Bronchial epithelial cell (primary cell): ENCODE results near the gene PPFIA4. TPM values are rescaled to one million over a fixed set of nuclear protein-coding genes. Genes with fewer than 3 reads are reported as not detected.

Experiments
- DNase-seq: peaks from one replicate; pipeline ENCODE4 v3.0.0-alpha.2; 2010; ENCODE audit warnings: low read depth
- FAIRE-seq: peaks from 2 replicates; lab custom pipeline; 2011; peaks lifted over from hg19 to GRCh38; lab: Jason Lieb, UNC
- H3K27me3 ChIP-seq: 2 replicates; pipeline ENCODE4 v1.5.1; 2011; ENCODE audit warnings: low read length; ENCODE audit not compliant: control insufficient read depth, insufficient read depth
- H3K36me3 ChIP-seq: 2 replicates; pipeline ENCODE4 v1.5.1; 2011; ENCODE audit warnings: low read length; ENCODE audit not compliant: control insufficient read depth, insufficient read depth
- H3K4me3 ChIP-seq: 2 replicates; pipeline ENCODE4 v1.5.1; 2011; ENCODE audit warnings: mild to moderate bottlenecking, low read depth, low read length, control low read depth
- total RNA-seq: library from RNA; depleted of rRNA; stranded (reverse); fragments of >200 nt; gene quantifications from 2 replicates; pipeline ENCODE4 v1.2.1, GENCODE V29; 2014
- TF ChIP-seq, protein P1 (sequence below): IDR thresholded peaks from 2 replicates; pipeline ENCODE4 v1.5.1; 2011; ENCODE audit warnings: mild to moderate bottlenecking, moderate library complexity, low read length, control low read depth, inconsistent platforms; ENCODE audit not compliant: insufficient read depth, severe bottlenecking

Gene PPFIA4
- total RNA-seq, 1 donor from 2014 or later = 4.2 TPM

DNA sequence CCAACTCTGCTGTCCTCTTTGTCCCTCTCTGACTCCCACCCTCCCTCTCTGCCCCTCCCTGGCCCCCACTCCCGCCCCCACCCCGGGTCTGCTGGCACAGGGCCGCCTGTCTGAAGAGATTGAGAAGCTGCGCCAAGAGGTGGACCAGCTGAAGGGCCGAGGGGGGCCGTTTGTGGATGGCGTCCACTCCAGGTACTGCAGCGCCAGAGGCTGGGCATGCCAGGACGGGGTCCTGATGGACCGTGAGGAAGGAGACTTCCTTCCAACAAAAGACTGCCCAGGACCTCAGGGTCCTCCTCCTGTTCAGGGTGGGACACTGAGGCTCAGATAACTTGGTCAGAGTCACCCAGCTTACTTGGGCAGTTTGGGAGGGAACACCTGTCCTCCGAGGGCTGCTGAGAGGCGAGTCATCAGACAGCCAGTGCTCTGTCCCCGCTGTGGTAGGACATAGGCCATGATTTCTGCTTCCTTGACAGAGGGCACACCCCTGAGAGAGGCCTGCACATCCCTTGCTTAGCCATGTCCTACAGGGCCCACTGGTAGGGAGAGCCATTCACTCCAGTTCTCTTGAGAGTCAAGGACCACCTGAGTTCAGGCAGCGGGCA lies 23.4 kb downstream of the PPFIA4 start:
- no peak for FAIRE-seq
- Histone ChIP-seq H3K36me3 (peaks cover 7% of the 10 kb centered on the region), H3K27me3 (no peaks in the 10 kb centered on the region), H3K4me3 (no peak overlapping the region)
- no peak for DNase-seq
- TF ChIP-seq, protein P1, sequence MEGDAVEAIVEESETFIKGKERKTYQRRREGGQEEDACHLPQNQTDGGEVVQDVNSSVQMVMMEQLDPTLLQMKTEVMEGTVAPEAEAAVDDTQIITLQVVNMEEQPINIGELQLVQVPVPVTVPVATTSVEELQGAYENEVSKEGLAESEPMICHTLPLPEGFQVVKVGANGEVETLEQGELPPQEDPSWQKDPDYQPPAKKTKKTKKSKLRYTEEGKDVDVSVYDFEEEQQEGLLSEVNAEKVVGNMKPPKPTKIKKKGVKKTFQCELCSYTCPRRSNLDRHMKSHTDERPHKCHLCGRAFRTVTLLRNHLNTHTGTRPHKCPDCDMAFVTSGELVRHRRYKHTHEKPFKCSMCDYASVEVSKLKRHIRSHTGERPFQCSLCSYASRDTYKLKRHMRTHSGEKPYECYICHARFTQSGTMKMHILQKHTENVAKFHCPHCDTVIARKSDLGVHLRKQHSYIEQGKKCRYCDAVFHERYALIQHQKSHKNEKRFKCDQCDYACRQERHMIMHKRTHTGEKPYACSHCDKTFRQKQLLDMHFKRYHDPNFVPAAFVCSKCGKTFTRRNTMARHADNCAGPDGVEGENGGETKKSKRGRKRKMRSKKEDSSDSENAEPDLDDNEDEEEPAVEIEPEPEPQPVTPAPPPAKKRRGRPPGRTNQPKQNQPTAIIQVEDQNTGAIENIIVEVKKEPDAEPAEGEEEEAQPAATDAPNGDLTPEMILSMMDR = no peak

DNA sequence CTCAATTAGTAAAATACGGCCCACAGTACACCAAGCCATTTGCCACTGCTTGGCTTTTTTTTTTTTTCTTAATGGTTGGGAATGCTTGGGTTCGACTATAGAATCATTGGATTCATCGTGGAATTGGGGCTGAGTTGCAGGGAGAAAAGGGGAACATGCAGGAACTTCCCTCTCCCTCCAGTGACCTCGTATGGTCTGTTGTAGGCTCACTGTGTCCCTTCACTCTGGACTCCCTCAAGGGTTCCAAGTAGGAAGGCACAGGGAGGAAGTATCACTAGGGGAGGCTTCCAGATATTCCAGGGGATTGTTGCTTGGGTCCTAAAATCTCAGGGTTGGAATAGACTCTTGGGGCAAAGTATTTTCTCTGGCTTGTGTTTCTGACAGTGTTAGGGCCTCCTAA lies 24.5 kb downstream of the PPFIA4 start:
- Histone ChIP-seq H3K36me3 (peaks cover 12% of the 10 kb centered on the region), H3K4me3 (no peak overlapping the region), H3K27me3 (no peaks in the 10 kb centered on the region)
- TF ChIP-seq, protein P1 = no peak
- DNase-seq (no peak), FAIRE-seq (no peak)

DNA sequence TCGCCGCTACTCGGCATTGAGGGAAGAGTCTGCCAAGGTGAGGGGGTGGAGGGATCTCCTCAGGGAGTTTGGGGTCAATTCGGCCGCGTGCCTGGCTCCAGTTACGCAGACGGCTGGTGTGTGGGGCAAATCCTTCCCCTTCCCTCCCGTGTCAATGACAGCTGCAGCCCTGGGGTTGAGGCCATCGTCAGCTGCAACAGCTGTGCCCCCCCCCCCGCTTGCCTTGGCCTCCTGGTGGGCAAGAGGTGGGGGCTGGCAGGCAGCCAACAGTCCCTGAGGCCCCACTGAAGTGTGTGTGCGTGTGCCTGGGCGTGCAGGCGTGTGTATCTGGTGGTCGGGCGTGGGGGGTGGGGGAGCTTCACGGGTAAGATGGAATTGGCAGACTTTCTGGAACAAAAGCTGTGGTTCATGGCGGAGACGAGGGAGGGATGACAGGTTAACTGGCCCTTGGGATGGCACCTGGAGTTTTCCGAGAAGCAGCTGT lies 25.6 kb downstream of the PPFIA4 start:
- FAIRE-seq = no peak
- Histone ChIP-seq H3K36me3 (peaks cover 14% of the 10 kb centered on the region), H3K27me3 (no peaks in the 10 kb centered on the region), H3K4me3 (no peak overlapping the region)
- TF ChIP-seq, protein P1 = no peak
- DNase-seq = no peak

DNA sequence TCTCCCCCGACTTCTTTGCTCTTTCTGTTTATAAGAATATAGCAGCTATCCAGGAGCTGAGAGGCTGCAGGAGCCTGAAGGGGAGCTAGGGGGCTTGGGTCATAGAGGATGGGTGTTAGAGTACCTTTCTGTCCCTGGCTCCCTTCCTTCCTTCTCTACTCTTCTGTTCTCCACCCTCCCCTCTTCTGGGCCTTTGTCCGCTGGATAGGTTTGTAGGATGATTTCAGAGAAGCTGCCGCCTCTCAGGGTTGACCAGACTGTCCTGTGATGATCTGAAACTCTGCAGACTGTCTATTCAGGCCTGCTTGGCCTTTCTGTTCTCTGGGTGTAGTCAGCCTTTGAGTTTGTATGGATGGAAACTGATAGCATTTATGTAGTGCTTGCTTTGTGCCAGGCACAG lies 26.3 kb downstream of the PPFIA4 start:
- peaks cover 14% of the 10 kb centered on the region for H3K36me3 ChIP-seq
- TF ChIP-seq, protein P1 = no peak
- peak; percentile 47 for FAIRE-seq
- no peaks in the 10 kb centered on the region for H3K27me3 ChIP-seq
- H3K4me3 ChIP-seq = no peak overlapping the region
- DNase-seq = no peak

DNA sequence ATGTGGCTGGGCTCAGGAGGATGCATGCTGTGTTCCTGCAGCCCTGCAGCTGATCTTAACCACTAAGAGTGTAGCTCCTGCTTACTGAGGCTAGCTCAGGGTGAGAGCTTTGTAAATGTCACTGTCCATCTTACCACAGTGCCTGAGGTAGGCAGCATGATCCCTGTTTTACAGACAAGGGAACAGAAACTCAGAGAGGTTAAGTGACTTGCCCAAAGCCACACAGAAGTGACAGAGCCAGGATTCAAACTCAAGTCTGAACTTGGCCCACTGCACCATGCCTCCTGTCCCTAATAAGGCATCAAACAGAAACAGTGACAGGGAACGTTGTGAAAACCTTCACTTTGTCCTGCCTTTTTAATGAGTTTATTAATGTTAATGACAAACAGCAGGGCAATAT lies 27.9 kb downstream of the PPFIA4 start:
- Histone ChIP-seq H3K4me3 (no peak overlapping the region), H3K36me3 (peaks cover 14% of the 10 kb centered on the region), H3K27me3 (no peaks in the 10 kb centered on the region)
- FAIRE-seq = no peak
- DNase-seq = no peak
- TF ChIP-seq, protein P1 = no peak

GRCh38 chr1:203054642-203055041 lies 28.4 kb downstream of the PPFIA4 start:
- TF ChIP-seq, protein P1 = no peak
- DNase-seq (no peak), FAIRE-seq (no peak)
- H3K4me3 ChIP-seq = no peak overlapping the region
- peaks cover 13% of the 10 kb centered on the region for H3K36me3 ChIP-seq
- H3K27me3 ChIP-seq = no peaks in the 10 kb centered on the region
